ENCODE data around the gene ZC3H7A.

Gene ZC3H7A

DNA sequence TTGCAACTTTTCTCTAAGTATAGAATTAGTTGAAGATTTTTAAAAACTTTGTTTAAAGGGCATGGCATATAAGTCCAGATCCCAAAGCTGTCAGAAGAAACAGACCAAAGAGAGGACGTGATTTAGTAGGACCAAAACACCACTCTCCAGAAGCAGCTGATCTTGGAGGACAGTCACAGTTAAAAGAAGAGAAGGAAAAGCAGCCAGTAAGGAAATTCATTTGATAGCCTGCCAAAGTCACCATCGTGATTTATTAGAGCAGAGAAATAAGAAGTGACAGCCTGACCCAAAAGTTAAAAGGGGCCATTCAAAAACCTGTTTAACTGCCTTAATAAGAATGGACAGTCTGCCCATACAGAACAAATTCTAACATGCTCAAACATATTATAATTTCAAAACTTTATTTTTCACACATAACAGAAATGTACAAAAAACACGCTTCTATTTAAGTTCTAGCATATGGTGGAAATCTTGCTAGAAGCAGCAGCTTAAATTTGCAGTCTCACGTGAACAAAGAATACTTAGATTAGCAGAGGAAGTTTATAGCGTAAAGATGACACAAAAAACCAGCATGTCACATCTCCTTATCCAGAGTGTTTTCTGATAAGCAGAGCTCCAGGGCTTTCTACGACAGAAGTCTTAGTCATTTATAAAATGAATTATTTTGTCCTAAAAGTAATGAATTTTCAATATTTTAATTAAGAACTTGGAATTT, 91.6 kb downstream of the ZC3H7A start:
- DNase-seq (ENCODE audit: low spot score) = no peak
